HG02623 (cell line): Measurements from ENCODE around the gene GLUD2.
"Not testable (repeated sequence)": the region's sequence is repeated elsewhere in the genome, so short reads cannot be mapped to it uniquely, and the experiment has no call there.

Experiments used
- ATAC-seq: cut with Tn5 transposase; IDR thresholded peaks from one replicate; pipeline ENCODE4 v1.9.1; 2021; ENCODE audit warnings: moderate library complexity; ENCODE audit not compliant: unreplicated experiment

The GLUD2 gene

GRCh38 chrX:121047441-121048419 is at the start of gene GLUD2:
Gene GLUD2, plus strand, starts transcription at chrX:121047610. Its CDS starts 75 bp downstream, at chrX:121047685.
- ATAC-seq, result not testable (repeated sequence)

GRCh38 chrX:120999413-120999812 is 48.0 kb upstream of the GLUD2 start:
- ATAC-seq, result peak; percentile 64

GRCh38 chrX:121000589-121000988 is 46.8 kb upstream of the GLUD2 start:
- ATAC-seq, result no peak

GRCh38 chrX:121008920-121009319 is 38.5 kb upstream of the GLUD2 start:
- ATAC-seq, result no peak

- ATAC-seq, result no peak
Measured at GRCh38 chrX:121009764-121010163, 37.6 kb upstream of the GLUD2 start.

GRCh38 chrX:121010218-121010617 is 37.2 kb upstream of the GLUD2 start:
- no peak for ATAC-seq

- ATAC-seq, result no peak
Measured at GRCh38 chrX:121011254-121011653, 36.2 kb upstream of the GLUD2 start.

GRCh38 chrX:121013897-121014455 is 33.4 kb upstream of the GLUD2 start:
- no peak for ATAC-seq

- no peak for ATAC-seq
Measured at GRCh38 chrX:121014826-121015225, 32.6 kb upstream of the GLUD2 start.

- ATAC-seq, result no peak
Measured at GRCh38 chrX:121028419-121028818, 19.0 kb upstream of the GLUD2 start.

GRCh38 chrX:121030083-121030482 is 17.3 kb upstream of the GLUD2 start:
- no peak for ATAC-seq

- no peak for ATAC-seq
Measured at GRCh38 chrX:121032531-121032930, 14.9 kb upstream of the GLUD2 start.

- no peak for ATAC-seq
Measured at GRCh38 chrX:121036137-121036536, 11.3 kb upstream of the GLUD2 start.

GRCh38 chrX:121036951-121037350 is 10.5 kb upstream of the GLUD2 start:
- ATAC-seq, result no peak

GRCh38 chrX:121050781-121051180 is 3.4 kb downstream of the GLUD2 start:
- ATAC-seq, result no peak

- no peak for ATAC-seq
Measured at GRCh38 chrX:121052122-121052521, 4.7 kb downstream of the GLUD2 start.

GRCh38 chrX:121062289-121062688 is 14.9 kb downstream of the GLUD2 start:
- no peak for ATAC-seq

GRCh38 chrX:121064579-121064978 is 17.2 kb downstream of the GLUD2 start:
- ATAC-seq, result no peak

- not testable (repeated sequence) for ATAC-seq
Measured at GRCh38 chrX:121084247-121084646, 36.8 kb downstream of the GLUD2 start.

- ATAC-seq, result no peak
Measured at GRCh38 chrX:121084903-121085611, 37.6 kb downstream of the GLUD2 start.

GRCh38 chrX:121085612-121086010 is 38.2 kb downstream of the GLUD2 start:
- ATAC-seq, result no peak

GRCh38 chrX:121093011-121093410 is 45.6 kb downstream of the GLUD2 start:
- ATAC-seq, result no peak
